Measurements from ENCODE around the gene UBE2D2. TPM values are rescaled to one million over a fixed set of nuclear protein-coding genes. Genes with fewer than 3 reads are reported as not detected.
"Not testable (repeated sequence)": the region's sequence is repeated elsewhere in the genome, so short reads cannot be mapped to it uniquely, and the experiment has no call there.

The UBE2D2 gene
- total RNA-seq, 1 donor from 2014 or later = 152 TPM

GRCh38 chr5:139531772-139532169 lies 29.4 kb upstream of the UBE2D2 start:
- POLR2A ChIA-PET = no interaction called here
- H3K4me3 Mint-ChIP-seq = no peak overlapping the region
- peaks cover 2% of the 10 kb centered on the region for H3K9me3 Mint-ChIP-seq
- TF ChIP-seq CTCF (IDR thresholded peaks at IDR 0.05) = no peak
- intact Hi-C loops (cut with micrococcal nuclease) = no loop called here
- H3K27me3 Mint-ChIP-seq = no peaks in the 10 kb centered on the region
- ATAC-seq (ENCODE audit: low read depth) = no peak
- no peaks in the 10 kb centered on the region for H3K36me3 Mint-ChIP-seq (ENCODE audit: low read depth)
- DNase-seq = no peak
- no peak overlapping the region for H3K27ac Mint-ChIP-seq
- peaks cover 6% of the 10 kb centered on the region for H3K4me1 Mint-ChIP-seq
- CTCF ChIA-PET = interaction anchor here (0.6 kb wide), 1 partner anchor 37 kb away, joined by 3 read pairs; no protein-coding TSS in a partner anchor

- no peak for TF ChIP-seq CTCF (IDR thresholded peaks at IDR 0.05)
- ChIA-PET POLR2A (interaction anchor here (0.5 to 1.5 kb wide), 10 partner anchors 18 to 1001 kb away, joined by 3 to 17 read pairs (median 4); partner anchors contain the start of genes CXXC5, DNAJC18 and UBE2D2), CTCF (interaction anchor here (0.7 to 1.9 kb wide), 13 partner anchors 9 to 90 kb away, joined by 3 to 10 read pairs (median 4); no protein-coding TSS in a partner anchor)
- H3K27me3 Mint-ChIP-seq = no peaks in the 10 kb centered on the region
- ATAC-seq (ENCODE audit: low read depth) = peak; percentile 98
- H3K4me1 Mint-ChIP-seq = peaks cover 14% of the 10 kb centered on the region
- H3K9me3 Mint-ChIP-seq = no peaks in the 10 kb centered on the region
- no peaks in the 10 kb centered on the region for H3K36me3 Mint-ChIP-seq (ENCODE audit: low read depth)
- intact Hi-C loops (cut with micrococcal nuclease) = loop anchor here (1.0 kb wide), 3 partner anchors 18 to 32 kb away; partner anchors contain the start of gene UBE2D2
- H3K27ac Mint-ChIP-seq = peak overlapping the region; percentile 86
- peak; percentile 66 for DNase-seq
- peak overlapping the region; percentile 74 for H3K4me3 Mint-ChIP-seq
Measured at GRCh38 chr5:139543423-139543991, 17.6 kb upstream of the UBE2D2 start.

GRCh38 chr5:139546593-139546992 lies 14.5 kb upstream of the UBE2D2 start:
- ATAC-seq (ENCODE audit: low read depth); H3K9me3 Mint-ChIP-seq; intact Hi-C loops (cut with micrococcal nuclease); H3K36me3 Mint-ChIP-seq (ENCODE audit: low read depth); H3K27me3 Mint-ChIP-seq; H3K4me3 Mint-ChIP-seq; DNase-seq; H3K27ac Mint-ChIP-seq; CTCF ChIA-PET: not testable (repeated sequence)
- POLR2A ChIA-PET = interaction anchor here (0.6 to 1.0 kb wide), 2 partner anchors 14 to 1040 kb away, joined by 3 to 10 read pairs; partner anchors contain the start of gene UBE2D2
- H3K4me1 Mint-ChIP-seq = peaks cover 24% of the 10 kb centered on the region

- intact Hi-C loops (cut with micrococcal nuclease) = no loop called here
- Mint-ChIP-seq H3K4me3 (no peak overlapping the region), H3K27me3 (no peaks in the 10 kb centered on the region), H3K4me1 (peaks cover 23% of the 10 kb centered on the region), H3K9me3 (no peaks in the 10 kb centered on the region), H3K27ac (no peak overlapping the region), H3K36me3 (ENCODE audit: low read depth) (no peaks in the 10 kb centered on the region)
- ChIA-PET POLR2A (interaction anchor here (0.7 to 4.7 kb wide), 2 partner anchors 12 to 49 kb away, joined by 4 to 32 read pairs; partner anchors contain the start of gene UBE2D2), CTCF (no interaction called here)
- TF ChIP-seq CTCF (IDR thresholded peaks at IDR 0.05) = no peak
- DNase-seq (no peak), ATAC-seq (ENCODE audit: low read depth) (no peak)
Measured at GRCh38 chr5:139549162-139549894, 11.8 kb upstream of the UBE2D2 start.

GRCh38 chr5:139550051-139550872 lies 10.9 kb upstream of the UBE2D2 start:
- H3K36me3 Mint-ChIP-seq (ENCODE audit: low read depth); ATAC-seq (ENCODE audit: low read depth); H3K4me3 Mint-ChIP-seq; H3K9me3 Mint-ChIP-seq; intact Hi-C loops (cut with micrococcal nuclease); CTCF ChIA-PET; H3K27me3 Mint-ChIP-seq; DNase-seq; H3K27ac Mint-ChIP-seq: not testable (repeated sequence)
- H3K4me1 Mint-ChIP-seq = peaks cover 23% of the 10 kb centered on the region
- POLR2A ChIA-PET = interaction anchor here (0.6 to 4.7 kb wide), 2 partner anchors 11 to 34 kb away, joined by 4 to 32 read pairs; partner anchors contain the start of gene UBE2D2

Data from activated B cell treated with CpG ODN at 0.5 μM for 24 hours (primary cell).